BLaER1 (cell line): ENCODE data around the gene TCP11L2.
A peak's percentile ranks its signal among the peaks of the same experiment; 100 is the strongest.

Experiments used
- H3K27ac ChIP-seq: shearing (Covaris generic); formaldehyde crosslinking; 2 replicates; pipeline ENCODE4 v1.8.1; 2022
- H3K27me3 ChIP-seq: shearing (Covaris generic); formaldehyde crosslinking; 2 replicates; pipeline ENCODE4 v1.8.1; 2022
- H3K36me3 ChIP-seq: shearing (Covaris generic); formaldehyde crosslinking; 2 replicates; pipeline ENCODE4 v1.8.1; 2022
- H3K4me1 ChIP-seq: shearing (Covaris generic); formaldehyde crosslinking; 2 replicates; pipeline ENCODE4 v1.8.1; 2022
- H3K4me2 ChIP-seq: shearing (Covaris generic); formaldehyde crosslinking; 2 replicates; pipeline ENCODE4 v1.8.1; 2022
- H3K4me3 ChIP-seq: shearing (Covaris generic); formaldehyde crosslinking; 2 replicates; pipeline ENCODE4 v1.8.1; 2022
- H3K9ac ChIP-seq: shearing (Covaris generic); formaldehyde crosslinking; 2 replicates; pipeline ENCODE4 v1.8.1; 2022
- H3K9me3 ChIP-seq: shearing (Covaris generic); formaldehyde crosslinking; 2 replicates; pipeline ENCODE4 v1.8.1; 2022
- H4K20me1 ChIP-seq: shearing (Covaris generic); formaldehyde crosslinking; 2 replicates; pipeline ENCODE4 v1.8.1; 2022
- Cebpa-rat ChIP-seq: shearing (Covaris generic); IDR thresholded peaks from 2 replicates; pipeline ENCODE4 v1.8.1; 2022

The TCP11L2 gene

DNA sequence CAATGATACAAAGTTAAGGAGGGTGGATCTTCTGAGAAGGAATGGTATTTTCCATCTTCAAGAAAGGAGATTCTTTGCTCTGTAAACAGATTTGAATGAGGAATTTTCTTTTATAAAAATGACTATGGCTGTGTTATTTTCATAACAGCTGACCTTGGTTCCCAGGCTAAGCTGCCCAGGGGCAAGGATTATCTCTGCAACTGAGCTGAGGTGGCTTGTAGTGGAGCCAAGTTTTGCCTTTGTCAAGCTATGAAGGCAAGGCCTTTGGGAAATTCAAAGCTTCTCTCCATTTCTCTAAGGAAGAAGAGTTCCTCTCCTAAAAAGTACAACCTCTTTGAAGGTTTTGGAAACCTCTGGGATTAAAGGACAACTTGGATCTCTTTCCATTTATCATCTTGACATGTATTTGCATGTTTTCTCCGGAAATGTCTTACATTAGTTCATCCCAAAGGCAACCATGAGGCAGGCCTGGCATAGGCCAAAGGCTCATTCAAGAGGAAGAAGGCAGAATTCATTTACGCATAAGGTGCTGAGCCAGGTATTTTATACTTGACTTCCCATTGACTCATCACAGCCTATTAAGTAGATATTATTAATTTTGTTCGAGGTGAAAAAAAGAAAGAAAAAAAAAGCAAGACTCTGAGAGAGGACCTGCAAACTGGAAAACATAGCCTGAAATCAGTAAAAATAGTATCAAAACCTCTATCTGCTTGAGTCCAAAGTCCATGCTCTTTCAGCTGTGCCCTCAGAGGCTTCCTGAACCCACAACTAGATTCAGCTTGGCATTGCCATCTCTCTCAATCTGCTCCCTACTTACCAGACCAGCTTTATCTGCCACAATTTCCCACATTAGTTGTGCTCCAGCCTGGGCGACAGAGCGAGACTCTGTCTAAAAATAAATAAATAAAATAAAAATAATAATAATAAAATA lies 30.7 kb upstream of the TCP11L2 start:
- Histone ChIP-seq H3K27me3 (no peaks in the 10 kb centered on the region), H3K36me3 (no peaks in the 10 kb centered on the region), H3K4me3 (no peak overlapping the region), H3K9ac (no peak overlapping the region), H3K27ac (no peak overlapping the region), H4K20me1 (no peaks in the 10 kb centered on the region), H3K9me3 (no peaks in the 10 kb centered on the region), H3K4me2 (no peak overlapping the region), H3K4me1 (peaks cover 18% of the 10 kb centered on the region; the same call in 1 of the 2 replicates)
- TF ChIP-seq Cebpa-rat = no peak

DNA sequence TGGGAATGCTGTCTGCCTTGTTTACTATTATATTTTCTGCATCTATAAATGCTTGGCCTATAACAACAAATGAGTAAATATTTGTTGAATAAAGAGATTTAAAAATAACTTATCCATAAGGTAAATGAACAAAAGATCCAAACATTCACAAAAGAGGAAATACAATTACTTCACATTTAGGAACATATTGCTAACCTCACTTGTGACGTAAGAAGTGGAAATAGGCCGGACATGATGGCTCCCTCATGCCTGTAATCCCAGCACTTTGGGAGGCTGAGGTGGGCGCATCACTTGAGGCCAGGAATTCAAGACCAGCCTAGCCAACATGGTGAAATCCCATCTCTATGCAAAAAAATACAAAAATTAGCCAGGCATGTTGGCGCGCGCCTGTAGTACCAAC lies 29.0 kb upstream of the TCP11L2 start:
- TF ChIP-seq Cebpa-rat = no peak
- H3K4me3 ChIP-seq = no peak overlapping the region
- H3K4me1 ChIP-seq = peaks cover 18% of the 10 kb centered on the region; the same call in 1 of the 2 replicates
- peak overlapping the region; percentile 28; the same call in 1 of the 2 replicates for H3K4me2 ChIP-seq
- H4K20me1 ChIP-seq = no peaks in the 10 kb centered on the region
- H3K27ac ChIP-seq = no peak overlapping the region
- H3K9ac ChIP-seq = no peak overlapping the region
- no peaks in the 10 kb centered on the region for H3K9me3 ChIP-seq
- H3K27me3 ChIP-seq = no peaks in the 10 kb centered on the region
- no peaks in the 10 kb centered on the region for H3K36me3 ChIP-seq

DNA sequence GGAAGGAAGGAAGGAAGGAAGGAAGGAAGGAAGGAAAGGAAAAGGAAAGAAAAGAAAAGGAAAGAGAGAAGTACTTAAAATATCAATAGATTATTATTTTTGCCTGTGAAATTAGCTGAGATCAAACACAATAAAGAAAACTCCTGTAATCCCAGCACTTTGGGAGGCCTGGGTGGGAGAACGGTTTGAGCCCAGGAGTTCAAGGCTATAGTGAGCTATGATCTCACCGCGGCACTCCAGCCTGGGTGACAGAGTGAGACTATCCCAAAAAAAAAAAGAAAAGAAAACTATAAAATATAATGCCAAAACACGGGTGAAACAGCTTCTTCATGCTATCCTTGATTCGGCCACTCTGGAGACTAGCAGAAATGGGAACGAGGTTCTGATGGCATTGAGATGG lies 28.5 kb upstream of the TCP11L2 start:
- H3K4me2 ChIP-seq = peak overlapping the region; percentile 28; the same call in 1 of the 2 replicates
- TF ChIP-seq Cebpa-rat = no peak
- H3K27ac ChIP-seq = no peak overlapping the region
- no peaks in the 10 kb centered on the region for H4K20me1 ChIP-seq
- no peaks in the 10 kb centered on the region for H3K9me3 ChIP-seq
- no peaks in the 10 kb centered on the region for H3K36me3 ChIP-seq
- peaks cover 21% of the 10 kb centered on the region; the same call in 1 of the 2 replicates for H3K4me1 ChIP-seq
- no peak overlapping the region for H3K9ac ChIP-seq
- no peak overlapping the region for H3K4me3 ChIP-seq
- H3K27me3 ChIP-seq = no peaks in the 10 kb centered on the region

DNA sequence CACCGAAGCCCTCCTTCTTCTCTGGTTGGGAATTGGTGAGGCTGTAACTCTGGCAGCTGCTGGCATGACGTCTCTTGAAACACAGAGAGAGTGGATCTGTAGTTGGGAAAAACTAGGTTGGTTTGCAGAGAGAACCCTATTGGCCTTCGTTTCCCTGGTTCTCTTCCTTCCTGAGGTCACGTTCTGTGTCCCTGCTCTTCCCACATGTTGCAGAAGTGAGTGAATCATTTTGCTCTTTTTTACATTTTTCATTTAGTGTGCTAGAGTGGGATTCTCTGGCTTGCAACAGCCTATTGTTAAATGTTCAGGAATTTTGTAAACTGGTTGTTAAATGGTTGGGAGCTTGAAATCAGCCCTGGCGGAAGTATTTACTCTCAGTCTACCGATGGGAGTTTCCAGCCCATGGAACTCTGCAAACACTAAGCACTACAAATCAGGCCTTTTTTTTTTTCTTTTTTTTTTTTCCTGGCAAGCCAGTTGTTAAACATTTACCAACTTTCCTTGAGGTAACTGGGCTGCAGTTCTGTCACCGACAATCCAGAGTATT lies 27.9 kb upstream of the TCP11L2 start:
- Histone ChIP-seq H3K36me3 (no peaks in the 10 kb centered on the region), H3K4me3 (no peak overlapping the region), H3K4me2 (no peak overlapping the region), H3K9ac (no peak overlapping the region), H3K27me3 (no peaks in the 10 kb centered on the region), H3K27ac (no peak overlapping the region), H4K20me1 (no peaks in the 10 kb centered on the region), H3K9me3 (no peaks in the 10 kb centered on the region), H3K4me1 (peaks cover 24% of the 10 kb centered on the region; the same call in 1 of the 2 replicates)
- TF ChIP-seq Cebpa-rat = no peak

DNA sequence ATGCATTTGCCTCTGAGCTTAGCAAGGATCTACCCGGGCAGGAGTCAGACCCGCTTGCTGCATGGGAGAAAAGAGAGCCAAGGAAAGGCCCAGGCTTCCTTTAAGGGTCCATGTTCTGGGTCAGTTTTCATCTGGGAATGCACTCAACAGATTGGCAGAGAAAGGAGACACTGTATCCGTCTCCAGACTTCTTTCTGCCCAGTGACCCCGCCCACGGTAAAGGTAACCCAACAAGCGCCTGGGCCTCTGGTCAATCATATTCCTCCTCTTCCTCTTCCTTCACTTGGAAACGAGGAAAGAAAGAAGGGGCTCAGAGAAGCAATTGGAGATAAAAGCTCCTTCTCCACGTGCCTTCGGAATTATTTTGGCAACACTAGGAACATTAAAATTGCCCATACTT lies 27.1 kb upstream of the TCP11L2 start:
- Histone ChIP-seq H3K9me3 (no peaks in the 10 kb centered on the region), H3K27me3 (no peaks in the 10 kb centered on the region), H3K4me1 (peaks cover 24% of the 10 kb centered on the region; the same call in 1 of the 2 replicates), H3K4me3 (no peak overlapping the region), H3K36me3 (no peaks in the 10 kb centered on the region), H3K27ac (no peak overlapping the region), H4K20me1 (no peaks in the 10 kb centered on the region), H3K9ac (no peak overlapping the region), H3K4me2 (peak overlapping the region; percentile 21; the same call in 1 of the 2 replicates)
- no peak for TF ChIP-seq Cebpa-rat

DNA sequence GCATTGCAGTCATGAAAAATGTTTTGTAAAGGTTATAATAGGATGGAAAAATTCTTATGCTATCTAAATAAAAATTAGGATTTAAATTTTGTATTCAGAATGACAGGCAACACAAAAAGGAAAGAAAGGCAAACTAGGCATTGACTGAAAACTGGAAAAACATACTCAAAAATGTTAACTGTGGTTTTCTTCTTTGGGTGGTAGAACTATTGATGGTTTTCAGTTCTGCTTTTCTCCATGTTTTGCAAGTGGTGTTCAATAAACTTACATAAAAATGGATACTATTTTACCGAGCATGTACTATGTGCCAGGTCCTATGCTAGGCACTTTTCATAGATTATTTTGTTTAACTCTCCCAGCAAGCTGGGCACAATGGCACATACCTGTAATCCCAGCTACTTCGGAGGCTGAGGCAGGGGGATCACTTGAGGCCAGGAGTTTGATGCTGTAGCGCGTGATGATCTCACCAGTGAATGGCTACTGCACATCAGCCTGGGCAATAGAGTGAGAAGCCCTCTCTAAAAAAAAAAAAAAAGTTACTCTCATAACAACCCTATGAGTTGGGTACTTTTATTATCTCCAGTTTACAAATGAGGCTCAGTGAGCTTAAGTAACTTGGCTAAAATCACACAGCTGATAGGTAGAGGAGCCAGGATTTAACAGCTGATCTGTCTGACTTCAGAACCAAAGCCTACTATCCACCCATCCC lies 26.3 kb upstream of the TCP11L2 start:
- Histone ChIP-seq H3K27ac (no peak overlapping the region), H3K4me2 (peak overlapping the region; percentile 21; the same call in 1 of the 2 replicates)
- no peak for TF ChIP-seq Cebpa-rat

DNA sequence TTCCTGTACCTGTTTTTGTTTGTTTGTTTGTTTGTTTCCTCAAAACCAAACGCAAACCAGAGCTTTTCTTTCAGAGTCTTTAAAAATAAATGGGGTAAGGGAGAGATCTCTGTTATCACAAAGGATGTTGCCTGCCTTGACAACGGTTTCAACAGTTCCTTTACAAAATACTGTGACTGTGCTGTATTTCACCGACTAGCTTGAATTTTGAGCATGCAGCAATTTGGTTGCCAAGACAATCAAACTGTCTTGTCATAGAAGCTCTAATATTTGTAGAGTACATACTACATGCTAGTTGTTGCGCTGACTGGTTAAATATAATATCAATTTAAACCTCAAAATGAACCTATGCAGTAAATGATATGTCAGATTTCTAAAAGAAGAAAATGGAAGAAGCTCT lies 22.4 kb upstream of the TCP11L2 start:
- Histone ChIP-seq H3K9me3 (peaks cover 15% of the 10 kb centered on the region), H3K27me3 (no peaks in the 10 kb centered on the region)

More for the DNA sequence above, 26.3 kb upstream of the TCP11L2 start:
- H3K36me3 ChIP-seq = no peaks in the 10 kb centered on the region
- no peak overlapping the region for H3K9ac ChIP-seq
- no peak overlapping the region for H3K4me3 ChIP-seq
- no peaks in the 10 kb centered on the region for H3K9me3 ChIP-seq
- no peaks in the 10 kb centered on the region for H3K27me3 ChIP-seq
- H4K20me1 ChIP-seq = no peaks in the 10 kb centered on the region
- peaks cover 24% of the 10 kb centered on the region; the same call in 1 of the 2 replicates for H3K4me1 ChIP-seq

DNA sequence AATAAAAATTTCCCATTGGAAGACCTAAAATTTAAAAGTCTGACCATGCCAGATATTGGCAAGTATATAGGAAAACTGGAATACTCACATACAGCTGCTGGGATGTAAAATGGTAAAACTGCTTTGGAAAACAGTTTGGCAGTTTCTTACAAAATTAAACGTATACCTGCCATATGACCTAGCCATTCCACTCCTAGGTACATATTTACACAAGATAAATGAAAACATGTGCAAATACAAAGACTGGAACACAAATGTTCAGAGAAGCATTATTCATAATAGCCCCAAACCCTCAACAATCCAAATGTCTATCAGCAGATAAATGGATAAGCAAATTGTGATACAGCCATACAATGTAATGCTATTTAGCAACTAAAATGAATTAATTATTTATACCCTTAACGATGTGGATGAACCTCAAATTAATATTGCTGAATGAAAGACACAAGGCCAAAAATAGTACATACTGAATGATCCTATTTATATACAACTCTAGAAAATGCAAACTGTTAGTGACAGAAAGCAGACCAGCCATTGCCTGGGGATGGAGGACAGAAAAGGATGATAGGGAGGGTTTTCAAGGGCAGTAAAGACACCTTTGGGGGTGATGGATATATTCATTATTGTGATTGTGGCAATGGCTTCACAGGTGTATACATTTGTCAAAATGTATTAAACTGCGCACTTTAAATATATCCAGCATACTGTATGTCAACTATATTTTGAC lies 21.3 kb upstream of the TCP11L2 start:
- Histone ChIP-seq H3K27me3 (no peaks in the 10 kb centered on the region), H3K4me2 (no peak overlapping the region), H3K36me3 (no peaks in the 10 kb centered on the region), H4K20me1 (no peaks in the 10 kb centered on the region), H3K9me3 (peaks cover 15% of the 10 kb centered on the region), H3K4me3 (no peak overlapping the region), H3K4me1 (peaks cover 24% of the 10 kb centered on the region), H3K27ac (no peak overlapping the region), H3K9ac (no peak overlapping the region)
- TF ChIP-seq Cebpa-rat = no peak

More for the DNA sequence above, 22.4 kb upstream of the TCP11L2 start:
- no peaks in the 10 kb centered on the region for H3K36me3 ChIP-seq
- no peak overlapping the region for H3K4me3 ChIP-seq
- no peak overlapping the region for H3K27ac ChIP-seq
- no peak overlapping the region for H3K4me2 ChIP-seq
- TF ChIP-seq Cebpa-rat = no peak
- H3K9ac ChIP-seq = no peak overlapping the region
- H3K4me1 ChIP-seq = peaks cover 28% of the 10 kb centered on the region
- H4K20me1 ChIP-seq = no peaks in the 10 kb centered on the region

DNA sequence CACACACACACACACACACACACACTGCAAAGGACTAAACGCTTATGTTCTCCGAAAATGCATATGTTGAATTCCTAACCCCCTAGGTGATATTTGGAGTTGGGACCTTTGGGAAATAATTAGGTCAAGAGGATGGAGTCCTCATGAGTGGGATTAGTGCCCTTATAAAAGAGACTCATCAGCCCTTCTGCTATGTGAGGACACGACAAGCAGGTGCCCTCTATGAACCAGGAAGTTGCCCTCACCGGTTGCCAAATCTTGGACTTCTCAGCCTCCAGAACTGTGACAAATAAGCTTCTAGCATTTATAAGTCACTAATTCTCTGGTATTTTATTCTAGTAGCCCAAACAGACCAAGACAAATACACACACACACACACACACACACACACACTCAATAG lies 20.7 kb upstream of the TCP11L2 start:
- no peak overlapping the region for H3K4me3 ChIP-seq
- H3K4me1 ChIP-seq = peaks cover 26% of the 10 kb centered on the region
- H3K9me3 ChIP-seq = peaks cover 15% of the 10 kb centered on the region
- no peaks in the 10 kb centered on the region for H3K27me3 ChIP-seq
- H3K36me3 ChIP-seq = no peaks in the 10 kb centered on the region
- no peaks in the 10 kb centered on the region for H4K20me1 ChIP-seq
- H3K9ac ChIP-seq = no peak overlapping the region
- no peak overlapping the region for H3K4me2 ChIP-seq
- TF ChIP-seq Cebpa-rat = no peak
- no peak overlapping the region for H3K27ac ChIP-seq
